HepG2 (cell line): ENCODE results near the gene COL4A6. TPM values are rescaled to one million over a fixed set of nuclear protein-coding genes. Genes with fewer than 3 reads are reported as not detected.

Experiments used
- ATAC-seq: fragments of 200-7000 bp; cut with Tn5 transposase; 3 replicates; pipeline ENCODE4 v1.9.1; 2020; ENCODE audit warnings: mild to moderate bottlenecking, moderate library complexity
- BruUV-seq: library from RNA; stranded (reverse); fragments of 400-500 nt; replicated peaks from 2 replicates; lab custom pipeline; 2021; lab: Mats Ljungman, UMichigan
- CTCF ChIA-PET: fragments of 300-600 bp; formaldehyde crosslinking; extraction: SDS; loops from one replicate; lab custom pipeline; 2021; ENCODE audit warnings: low total read pairs, inconsistent platforms, low intra/inter-chr PET ratio; lab: Yijun Ruan, JAX
- POLR2A ChIA-PET: fragments of 350-600 bp; sonication (Branson Sonifier 250); formaldehyde crosslinking; loops from one replicate; lab custom pipeline; 2020; ENCODE audit warnings: antibody characterized with exemption, inconsistent platforms; lab: Yijun Ruan, JAX
- DNase-seq: peaks from one replicate; pipeline ENCODE4 v3.0.0-alpha.2; 2015; ENCODE audit warnings: low spot score
- FAIRE-seq: peaks from 3 replicates; lab custom pipeline; 2011; peaks lifted over from hg19 to GRCh38; lab: Jason Lieb, UNC
- H2AFZ ChIP-seq: one replicate; pipeline ENCODE4 v1.6.1; 2011; ENCODE audit warnings: low read length, inconsistent platforms
- H3K27ac ChIP-seq: fragments of 300-600 bp; 3 replicates; pipeline ENCODE4 v1.8.0; 2011; ENCODE audit warnings: mixed run types, mild to moderate bottlenecking, mixed read lengths, low read length, inconsistent platforms; ENCODE audit not compliant: insufficient read depth; ENCODE audit errors: extremely low read length
- H3K27me3 ChIP-seq, 2 experiments: fragments of 200-600 bp in 1 of 2; 2 replicates in 1 of 2; 3 replicates in 1 of 2; pipeline versions ENCODE4 v1.6.0 to v1.8.0; 2011; ENCODE audit warnings: low read length in 2 of 2, mild to moderate bottlenecking in 2 of 2, moderate library complexity in 2 of 2, inconsistent platforms in 1 of 2; ENCODE audit not compliant: insufficient read depth in 2 of 2, control insufficient read depth in 1 of 2
- H3K36me3 ChIP-seq, 2 experiments: fragments of 200-600 bp in 1 of 2; replicated peaks in 1 of 2; 2 replicates in 1 of 2; 3 replicates in 1 of 2; pipeline versions ENCODE4 v1.5.1 to v1.8.0; 2011; ENCODE audit warnings: low read length in 2 of 2, inconsistent platforms in 1 of 2; ENCODE audit not compliant: insufficient read depth in 2 of 2, control insufficient read depth in 1 of 2
- H3K4me1 ChIP-seq: 2 replicates; pipeline ENCODE4 v1.5.1; 2012; ENCODE audit warnings: low read length, inconsistent platforms; ENCODE audit not compliant: insufficient read depth
- H3K4me2 ChIP-seq: 2 replicates; pipeline ENCODE4 v1.6.0; 2011; ENCODE audit warnings: low read depth, low read length, inconsistent platforms
- H3K4me3 ChIP-seq, 3 experiments: fragments of 200-600 bp in 1 of 3; sonication (generic), shearing (Covaris generic) in 1 of 3; replicated peaks in 1 of 3; 2 replicates each; pipeline ENCODE4 v1.5.1; 2011 to 2016; ENCODE audit warnings: low read length in 3 of 3, inconsistent platforms in 2 of 3, low read depth in 2 of 3, mild to moderate bottlenecking in 2 of 3, control low read depth in 1 of 3, mixed read lengths in 1 of 3; ENCODE audit not compliant: insufficient read depth in 1 of 3
- H3K79me2 ChIP-seq: one replicate; pipeline ENCODE4 v1.6.1; 2011; ENCODE audit warnings: low read length, inconsistent platforms; ENCODE audit not compliant: insufficient read depth
- H3K9ac ChIP-seq: 2 replicates; pipeline ENCODE4 v1.6.0; 2011; ENCODE audit warnings: mild to moderate bottlenecking, low read depth, low read length, inconsistent platforms; ENCODE audit not compliant: insufficient read depth
- H3K9me3 ChIP-seq: 2 replicates; pipeline ENCODE4 v1.5.1; 2012; ENCODE audit warnings: mild to moderate bottlenecking, low read length
- H4K20me1 ChIP-seq: 2 replicates; pipeline ENCODE4 v1.6.0; 2011; ENCODE audit warnings: inconsistent platforms, mild to moderate bottlenecking, low read length, moderate library complexity; ENCODE audit not compliant: insufficient read depth
- AHR ChIP-seq: IDR thresholded peaks from 2 replicates; pipeline ENCODE4 v1.6.1; 2018; ENCODE audit warnings: missing genetic modification reagents, missing compliant biosample characterization
- DNMT1 ChIP-seq: sonication (generic); formaldehyde crosslinking; IDR thresholded peaks from 2 replicates; pipeline ENCODE4 v1.5.1; 2020; ENCODE audit warnings: mild to moderate bottlenecking, missing genetic modification reagents
- MED1 ChIP-seq: sonication (generic); formaldehyde crosslinking; IDR thresholded peaks from 2 replicates; pipeline ENCODE4 v1.4.0; 2020; ENCODE audit warnings: missing genetic modification reagents
- PAF1 ChIP-seq: IDR thresholded peaks from 2 replicates; pipeline ENCODE4 v1.6.1; 2016; ENCODE audit warnings: missing genetic modification reagents, missing compliant biosample characterization
- POLR2AphosphoS2 ChIP-seq: IDR thresholded peaks from 2 replicates; pipeline ENCODE4 v1.6.1; 2011; ENCODE audit warnings: low read depth, low read length, improper control_type of control experiment
- SMARCE1 ChIP-seq: fragments of 450-650 bp; IDR thresholded peaks from 2 replicates; pipeline ENCODE4 v1.6.1; 2017; ENCODE audit warnings: borderline replicate concordance
- SNRNP70 ChIP-seq: fragments of 200-400 bp; formaldehyde crosslinking; IDR thresholded peaks from 2 replicates; pipeline ENCODE4 v1.6.1; 2017; ENCODE audit warnings: mild to moderate bottlenecking, low read depth, low read length, moderate library complexity
- TAF1 ChIP-seq: sonication (generic); formaldehyde crosslinking; IDR thresholded peaks from 2 replicates; pipeline ENCODE4 v1.4.0; 2020; ENCODE audit warnings: missing genetic modification reagents
- TCF7L2 ChIP-seq: IDR thresholded peaks from 2 replicates; pipeline ENCODE4 v1.6.1; 2011; ENCODE audit warnings: mild to moderate bottlenecking, low read depth, low read length, moderate library complexity
- ZFP41 ChIP-seq: sonication (generic); formaldehyde crosslinking; IDR thresholded peaks from 2 replicates; pipeline ENCODE4 v1.4.0; 2020; ENCODE audit warnings: mild to moderate bottlenecking, missing genetic modification reagents, borderline replicate concordance
- ZHX2 ChIP-seq, 2 experiments: sonication (generic) in 1 of 2; formaldehyde crosslinking in 1 of 2; IDR thresholded peaks; 2 replicates each; pipeline versions ENCODE4 v1.6.1 to v1.9.0; 2014 to 2022; ENCODE audit warnings: antibody characterized with exemption in 1 of 2, borderline replicate concordance in 1 of 2, inconsistent platforms in 1 of 2, low read depth in 1 of 2, missing genetic modification reagents in 1 of 2
- ZNF687 ChIP-seq: sonication (generic); formaldehyde crosslinking; IDR thresholded peaks from 2 replicates; pipeline ENCODE4 v1.5.1; 2020; ENCODE audit warnings: mild to moderate bottlenecking, missing genetic modification reagents, moderate library complexity
- ZSCAN5A ChIP-seq: sonication (generic); formaldehyde crosslinking; IDR thresholded peaks from 2 replicates; pipeline ENCODE4 v1.8.0; 2022; ENCODE audit warnings: mild to moderate bottlenecking, missing genetic modification reagents, borderline replicate concordance
- ZZZ3 ChIP-seq: sonication (generic); formaldehyde crosslinking; IDR thresholded peaks from 2 replicates; pipeline ENCODE4 v1.4.0; 2020; ENCODE audit warnings: missing genetic modification reagents, mild to moderate bottlenecking, borderline replicate concordance
- WGBS: methylation state at CpG from one replicate; pipeline ENCODE4 v1.1.6; 2017; ENCODE audit warnings: low lambda C conversion rate; 5-methylcytosine and 5-hydroxymethylcytosine counted together
- in situ Hi-C: cut with HindIII; loops from 2 replicates; pipeline ENCODE4 v1.10.0; 2017; ENCODE audit warnings: low pct_unique_long_range_greater_than_20kb; ENCODE audit not compliant: extremely low pct_ligation_motif_present
- intact Hi-C: fragments of 100-400 bp; cut with micrococcal nuclease; formaldehyde crosslinking; loops from one replicate; pipeline ENCODE4 v1.10.0; 2022; ENCODE audit not compliant: unreplicated experiment
- polyA plus RNA-seq, 8 experiments: library from polyadenylated mRNA; depleted of rRNA in 3 of 8; stranded (reverse) in 7 of 8; unstranded in 1 of 8; fragments of >200 nt; fragmentation: Illumina TruSeq in 4 of 8; extraction: Trizol in 4 of 8; gene quantifications; 2 replicates each; pipeline versions ENCODE4 v1.2.1 to v1.2.3, GENCODE V29; 2011 to 2016; ENCODE audit warnings: low read depth in 4 of 8, missing spikeins in 1 of 8, mixed read lengths in 1 of 8; ENCODE audit not compliant: insufficient read depth in 1 of 8
- total RNA-seq, 5 experiments: library from RNA; depleted of rRNA; stranded (reverse); fragments of >200 nt; fragmentation: Illumina TruSeq; extraction: Trizol; gene quantifications; 2 replicates each; pipeline ENCODE4 v1.2.3, GENCODE V29; 2016; ENCODE audit warnings: low read depth in 1 of 5

COL4A6 gene
- total and polyA plus RNA-seq, 2 of the 13 experiments (the other 11 are each of a cell fraction or from before 2014, with no cell fraction given), result 4.5 to 8.2 TPM

GRCh38 chrX:108415891-108416290 is 22.3 kb downstream of the COL4A6 start:
- ChIA-PET CTCF (no interaction called here), POLR2A (no interaction called here)
- Histone ChIP-seq H3K27ac (no peak overlapping the region), H2AFZ (no peak overlapping the region), H3K9me3 (no peaks in the 10 kb centered on the region), H3K27me3 (no peaks in the 10 kb centered on the region), H3K4me3 (no peak overlapping the region), H3K36me3 (no peaks in the 10 kb centered on the region), H4K20me1 (no peaks in the 10 kb centered on the region), H3K4me1 (no peaks in the 10 kb centered on the region), H3K9ac (no peak overlapping the region), H3K4me2 (no peak overlapping the region), H3K79me2 (no peaks in the 10 kb centered on the region)
- BruUV-seq, result no TSS peak
- in situ Hi-C loops (no loop called here), intact Hi-C loops (no loop called here)
- no peak for FAIRE-seq
- no peak for ATAC-seq
- DNase-seq, result no peak
- WGBS, result 100% methylated on average over 2 of the region's 2 CpGs
- no peak for TF ChIP-seq MED1
- no peak for TF ChIP-seq PAF1
- TF ChIP-seq ZSCAN5A, result no peak
- TF ChIP-seq ZFP41 (CRISPR knock-in tag), result no peak
- no peak for TF ChIP-seq AHR (CRISPR knock-in tag)
- no peak for TF ChIP-seq ZHX2 (IDR thresholded peaks at IDR 0.05; ENCODE audit: low read depth)
- no peak for TF ChIP-seq ZHX2 (CRISPR knock-in tag; IDR thresholded peaks at IDR 0.05; ENCODE audit: borderline replicate concordance)
- no peak for TF ChIP-seq SMARCE1
- no peak for TF ChIP-seq TCF7L2
- TF ChIP-seq ZNF687, result no peak
- no peak for TF ChIP-seq DNMT1 (CRISPR knock-in tag)
- no peak for TF ChIP-seq POLR2AphosphoS2
- no peak for TF ChIP-seq SNRNP70
- no peak for TF ChIP-seq TAF1 (CRISPR knock-in tag)
- no peak for TF ChIP-seq ZZZ3 (CRISPR knock-in tag)
